Measurements from ENCODE around the gene SLC12A5.

GRCh38 chr20:46035713-46036112, 6.7 kb downstream of the SLC12A5 start:
- no peak for TF ChIP-seq CTCF (IDR thresholded peaks at IDR 0.05)
- TF ChIP-seq POLR2A (IDR thresholded peaks at IDR 0.05), result no peak
